A549 (cell line): Measurements from ENCODE around the gene PTPN1. TPM values are rescaled to one million over a fixed set of nuclear protein-coding genes. Genes with fewer than 3 reads are reported as not detected.

Experiments
- ATAC-seq, 2 experiments: fragments of 200-7000 bp in 1 of 2; fragments of >200 bp in 1 of 2; cut with Nextera tagmentation in 1 of 2; cut with Tn5 transposase in 1 of 2; 3 replicates each; pipeline versions ENCODE4 v1.8.0 to v1.9.1; 2018 to 2020; ENCODE audit warnings: mild to moderate bottlenecking in 1 of 2, moderate library complexity in 1 of 2
- CTCF ChIA-PET: fragments of 300-600 bp; sonication (Branson Sonifier 250); formaldehyde crosslinking; extraction: SDS; loops from one replicate; lab custom pipeline; 2021; ENCODE audit warnings: antibody characterized with exemption, inconsistent platforms; lab: Yijun Ruan, JAX
- POLR2A ChIA-PET: fragments of 350-600 bp; formaldehyde crosslinking; extraction: SDS; loops from one replicate; lab custom pipeline; 2021; ENCODE audit warnings: antibody characterized with exemption, inconsistent platforms; lab: Yijun Ruan, JAX
- DNase-seq, 2 experiments: peaks; one replicate each; pipeline versions ENCODE4 v3.0.0 to v3.0.0-alpha.2; 2011 to 2016; ENCODE audit warnings: low read depth in 1 of 2, low spot score in 1 of 2
- FAIRE-seq: peaks from 2 replicates; lab custom pipeline; 2011; peaks lifted over from hg19 to GRCh38; lab: Jason Lieb, UNC
- H3K27ac ChIP-seq, 2 experiments: fragments of >200 bp; sonication (Bioruptor Twin); formaldehyde crosslinking; 3 replicates each; pipeline ENCODE4 v1.5.1; 2016 to 2017
- H3K4me1 ChIP-seq: fragments of >200 bp; sonication (Bioruptor Twin); formaldehyde crosslinking; 3 replicates; pipeline ENCODE4 v1.6.1; 2016
- H3K4me2 ChIP-seq: fragments of >200 bp; sonication (Bioruptor Twin); formaldehyde crosslinking; 3 replicates; pipeline ENCODE4 v1.6.1; 2016
- H3K4me3 ChIP-seq: fragments of >200 bp; sonication (Bioruptor Twin); formaldehyde crosslinking; 3 replicates; pipeline ENCODE4 v1.5.1; 2016
- H3K9me3 ChIP-seq: fragments of >200 bp; sonication (Bioruptor Twin); formaldehyde crosslinking; 3 replicates; pipeline ENCODE4 v1.6.1; 2016
- BCL3 ChIP-seq: fragments of >200 bp; sonication (Bioruptor Twin); formaldehyde crosslinking; IDR thresholded peaks from 3 replicates; pipeline ENCODE4 v1.6.1; 2016
- CBX2 ChIP-seq: fragments of 200-600 bp; sonication (generic); IDR thresholded peaks from 2 replicates; pipeline ENCODE4 v1.6.1; 2016; ENCODE audit warnings: low read depth, mild to moderate bottlenecking, borderline replicate concordance
- CHD2 ChIP-seq: fragments of 150-350 bp; IDR thresholded peaks from 2 replicates; pipeline ENCODE4 v1.6.1; 2014; ENCODE audit warnings: low read length; ENCODE audit not compliant: partially characterized antibody
- E2F6 ChIP-seq: IDR thresholded peaks from 2 replicates; pipeline ENCODE4 v1.6.1; 2012; ENCODE audit warnings: low read depth, borderline replicate concordance
- ELK1 ChIP-seq: fragments of 150-350 bp; IDR thresholded peaks from 2 replicates; pipeline ENCODE4 v1.6.1; 2014; ENCODE audit warnings: low read depth, mild to moderate bottlenecking, low read length
- EP300 ChIP-seq, 2 experiments: fragments of >200 bp; sonication (Bioruptor Twin); formaldehyde crosslinking; IDR thresholded peaks; 2 replicates in 1 of 2; 3 replicates in 1 of 2; pipeline ENCODE4 v1.6.1; 2016 to 2017
- ESRRA ChIP-seq: fragments of 150-350 bp; IDR thresholded peaks from 2 replicates; pipeline ENCODE4 v1.6.1; 2014; ENCODE audit warnings: mild to moderate bottlenecking, low read length, borderline replicate concordance
- FOSL2 ChIP-seq, 2 experiments: fragments of 450-650 bp in 1 of 2; fragments of >200 bp in 1 of 2; sonication (Bioruptor Twin) in 1 of 2; formaldehyde crosslinking; IDR thresholded peaks; 2 replicates each; pipeline versions ENCODE4 v1.5.0 to v1.6.1; 2016 to 2020; ENCODE audit warnings: mild to moderate bottlenecking in 1 of 2, moderate library complexity in 1 of 2
- HES2 ChIP-seq: fragments of >200 bp; sonication (Bioruptor Twin); formaldehyde crosslinking; IDR thresholded peaks from 2 replicates; pipeline ENCODE4 v1.6.1; 2016
- HEYL ChIP-seq: fragments of 250-450 bp; sonication (Bioruptor Pico); IDR thresholded peaks from 2 replicates; pipeline ENCODE4 v1.8.0; 2021; ENCODE audit warnings: mild to moderate bottlenecking, moderate library complexity
- JUN ChIP-seq, 2 experiments: fragments of >200 bp; sonication (Bioruptor Twin); formaldehyde crosslinking; IDR thresholded peaks; 2 replicates in 1 of 2; 3 replicates in 1 of 2; pipeline ENCODE4 v1.6.1; 2016 to 2017
- KDM1A ChIP-seq: fragments of 200-600 bp; sonication (generic); IDR thresholded peaks from 2 replicates; pipeline ENCODE4 v1.6.1; 2016; ENCODE audit warnings: low read depth, mild to moderate bottlenecking
- KDM5A ChIP-seq: fragments of 200-600 bp; sonication (generic); IDR thresholded peaks from 2 replicates; pipeline ENCODE4 v1.6.1; 2016; ENCODE audit warnings: antibody characterized with exemption, mild to moderate bottlenecking
- MAFK ChIP-seq: fragments of 450-650 bp; IDR thresholded peaks from 2 replicates; pipeline ENCODE4 v1.6.1; 2014; ENCODE audit not compliant: partially characterized antibody
- NR3C1 ChIP-seq: fragments of >200 bp; sonication (Bioruptor Twin); formaldehyde crosslinking; IDR thresholded peaks from 3 replicates; pipeline ENCODE4 v1.6.1; 2017
- REST ChIP-seq: fragments of 200-600 bp; sonication (generic); IDR thresholded peaks from 2 replicates; pipeline ENCODE4 v1.6.1; 2016; ENCODE audit warnings: antibody characterized with exemption, mild to moderate bottlenecking, moderate library complexity
- TFCP2L1 ChIP-seq: fragments of 250-450 bp; sonication (Bioruptor Pico); IDR thresholded peaks from 2 replicates; pipeline ENCODE4 v1.5.0; 2021; ENCODE audit warnings: mild to moderate bottlenecking
- TP53 ChIP-seq: fragments of 250-450 bp; sonication (Bioruptor Pico); IDR thresholded peaks from 2 replicates; pipeline ENCODE4 v1.5.0; 2021; ENCODE audit warnings: mild to moderate bottlenecking, moderate library complexity
- ZFP36 ChIP-seq: fragments of 450-650 bp; IDR thresholded peaks from 2 replicates; pipeline ENCODE4 v1.6.1; 2014; ENCODE audit warnings: borderline replicate concordance; ENCODE audit not compliant: partially characterized antibody
- ZNF302 ChIP-seq: fragments of 250-450 bp; sonication (Bioruptor Pico); IDR thresholded peaks from 2 replicates; pipeline ENCODE4 v1.9.0; 2021; ENCODE audit warnings: inconsistent platforms, mild to moderate bottlenecking, moderate library complexity
- WGBS: methylation state at CpG from one replicate; pipeline ENCODE4 v1.1.6; 2017; ENCODE audit errors: missing lambda C conversion rate; 5-methylcytosine and 5-hydroxymethylcytosine counted together
- polyA plus RNA-seq, 4 experiments: library from polyadenylated mRNA; depleted of rRNA in 3 of 4; stranded (reverse); fragments of >200 nt; fragmentation: RNase III in 1 of 4; extraction: RNeasy Plus Mini Kit Qiagen cat#74134 plus additional on column Dnase treatment in 1 of 4; gene quantifications; 2 replicates in 3 of 4; 3 replicates in 1 of 4; pipeline ENCODE4 v1.2.3, GENCODE V29; 2011 to 2017

PTPN1 gene
- polyA plus RNA-seq, 2 of the 4 experiments (the other 2 are of a cell fraction): 23.2 to 24.3 TPM

- H3K9me3 ChIP-seq: no peaks in the 10 kb centered on the region
- ATAC-seq: no peak
- no peak for DNase-seq
- no peak for FAIRE-seq
- POLR2A ChIA-PET: no interaction called here
- no peak overlapping the region for H3K27ac ChIP-seq
- no peak overlapping the region for H3K4me3 ChIP-seq
- H3K4me2 ChIP-seq: no peak overlapping the region
- CTCF ChIA-PET: interaction anchor here (0.5 to 0.9 kb wide), 2 partner anchors 89 to 329 kb away, joined by 3 to 4 read pairs; no protein-coding TSS in a partner anchor
- H3K4me1 ChIP-seq: peaks cover 5% of the 10 kb centered on the region; the same call in 2 of the 3 replicates
- no peak for TF ChIP-seq BCL3
- TF ChIP-seq CBX2: no peak
- 94% methylated on average over 3 of the region's 3 CpGs for WGBS
Measured at GRCh38 chr20:50552979-50553378, 42.8 kb downstream of the PTPN1 start.

- POLR2A ChIA-PET: no interaction called here
- Histone ChIP-seq H3K4me1 (peaks cover 15% of the 10 kb centered on the region), H3K27ac (no peak overlapping the region), H3K9me3 (no peaks in the 10 kb centered on the region)
- WGBS: 90% methylated on average over 4 of the region's 4 CpGs
- FAIRE-seq: no peak
- CTCF ChIA-PET: interaction anchor here (0.6 to 14.1 kb wide), 5 partner anchors 12 to 210 kb away, joined by 3 to 171 read pairs (median 4); no protein-coding TSS in a partner anchor
- TF ChIP-seq ZNF302 (CRISPR knock-in tag): no peak
- TF ChIP-seq CHD2: no peak
- TF ChIP-seq TFCP2L1 (CRISPR knock-in tag): no peak
- TF ChIP-seq JUN (IDR thresholded peaks at IDR 0.05): no peak
- no peak for TF ChIP-seq MAFK
- no peak for TF ChIP-seq KDM1A
- TF ChIP-seq EP300 (IDR thresholded peaks at IDR 0.05): no peak
- TF ChIP-seq HEYL (CRISPR knock-in tag): no peak
- TF ChIP-seq REST: no peak
- no peak for TF ChIP-seq ZFP36
- TF ChIP-seq, all 56 proteins: peak for 0
- DNase-seq: no peak
- no peak for ATAC-seq
- no peak overlapping the region for H3K4me2 ChIP-seq
- no peak overlapping the region for H3K4me3 ChIP-seq
Measured at GRCh38 chr20:50554694-50555579, 44.8 kb downstream of the PTPN1 start.

- DNase-seq (no peak), ATAC-seq (no peak), FAIRE-seq (no peak)
- whole genome bisulfite sequencing: 89% methylated on average over 5 of the region's 5 CpGs
- no peak overlapping the region for H3K4me2 ChIP-seq
- H3K9me3 ChIP-seq: no peaks in the 10 kb centered on the region
- H3K27ac ChIP-seq: no peak overlapping the region
- POLR2A ChIA-PET: no interaction called here
- TF ChIP-seq E2F6: no peak
- TF ChIP-seq FOSL2 (IDR thresholded peaks at IDR 0.05): no peak
- no peak for TF ChIP-seq FOSL2 (CRISPR knock-in tag; IDR thresholded peaks at IDR 0.05)
- TF ChIP-seq ESRRA: no peak
- no peak for TF ChIP-seq JUN (IDR thresholded peaks at IDR 0.05)
- TF ChIP-seq ELK1: no peak
- no peak for TF ChIP-seq NR3C1
- TF ChIP-seq HES2: no peak
- no peak for TF ChIP-seq TP53 (CRISPR knock-in tag)
- no peak for TF ChIP-seq KDM5A
- H3K4me1 ChIP-seq: peaks cover 21% of the 10 kb centered on the region
- CTCF ChIA-PET: interaction anchor here (0.6 to 14.1 kb wide), 5 partner anchors 11 to 152 kb away, joined by 3 to 171 read pairs (median 4); no protein-coding TSS in a partner anchor
- no peak overlapping the region for H3K4me3 ChIP-seq
Measured at GRCh38 chr20:50555662-50556061, 45.5 kb downstream of the PTPN1 start.
